Left lobe of liver (tissue), 2 donors: ENCODE data around the gene POLR2M. TPM values are rescaled to one million over a fixed set of nuclear protein-coding genes. Genes with fewer than 3 reads are reported as not detected.

ENCODE experiments used
- ATAC-seq: fragments of 200-7000 bp; cut with Tn5 transposase; one replicate; pipeline ENCODE4 v1.9.1; 2020; ENCODE audit warnings: mild to moderate bottlenecking, moderate library complexity
- DNase-seq: peaks from one replicate; pipeline ENCODE4 v3.0.0-alpha.2; 2020; ENCODE audit warnings: low spot score
- total RNA-seq: library from RNA; stranded (reverse); gene quantifications from one replicate; pipeline ENCODE4 v1.2.1, GENCODE V29; 2021
- donor health status: DM: no; HTN: no; CAD: no; lungs with moderate emphysema.
- donor health status: DM: no; HTN: yes; CAD: no.

Gene POLR2M
- total RNA-seq, 1 donor from 2014 or later: 21.3 TPM

- no peak for DNase-seq
- peak; percentile 17 for ATAC-seq
Observed at GRCh38 chr15:57690341-57690966, 16.1 kb upstream of the POLR2M start.

DNA sequence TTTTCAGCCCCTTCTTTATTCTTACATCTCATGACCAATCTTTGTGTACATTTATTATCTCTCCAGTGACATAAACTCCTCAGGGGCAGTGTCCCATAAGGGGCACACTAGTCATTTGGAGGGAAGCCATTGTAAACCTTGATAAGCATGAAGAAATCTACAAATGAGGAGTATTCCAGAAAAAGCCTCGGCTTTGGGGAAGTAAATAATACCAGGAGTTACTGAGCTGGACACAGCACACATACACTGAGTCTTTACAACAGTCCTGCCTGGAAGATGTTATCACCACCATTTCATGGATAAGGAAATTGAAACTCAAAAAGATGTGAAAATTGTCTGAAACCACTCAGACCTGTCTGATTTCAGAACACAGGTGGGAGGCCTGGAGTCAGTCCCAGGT is 15.4 kb upstream of the POLR2M start:
- ATAC-seq: peak; percentile 48
- DNase-seq: no peak

- no peak for DNase-seq
- ATAC-seq: no peak
Observed at GRCh38 chr15:57692709-57693108, 13.8 kb upstream of the POLR2M start.

GRCh38 chr15:57694279-57694678 is 12.2 kb upstream of the POLR2M start:
- ATAC-seq (no peak), DNase-seq (no peak)

GRCh38 chr15:57696146-57696545 is 10.4 kb upstream of the POLR2M start:
- DNase-seq (no peak), ATAC-seq (no peak)

DNA sequence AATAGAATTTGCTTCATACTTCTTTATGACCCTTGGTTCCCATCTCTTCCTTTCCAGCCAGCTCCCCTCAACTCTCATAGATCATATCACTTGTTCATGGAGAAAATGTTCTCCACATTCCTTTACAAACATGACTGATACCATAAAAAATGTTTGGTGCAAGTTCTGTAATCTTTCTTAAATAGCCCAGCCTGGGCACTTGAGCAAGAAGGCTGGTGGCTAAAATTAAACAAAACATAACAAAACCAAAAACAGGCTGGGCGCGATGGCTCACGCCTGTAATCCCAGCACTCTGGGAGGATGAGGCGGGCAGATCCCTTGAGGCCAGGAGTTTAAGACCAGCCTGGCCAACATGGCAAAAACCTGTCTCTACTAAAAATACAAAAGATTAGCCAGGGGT is 8.9 kb upstream of the POLR2M start:
- ATAC-seq (no peak), DNase-seq (no peak)

DNA sequence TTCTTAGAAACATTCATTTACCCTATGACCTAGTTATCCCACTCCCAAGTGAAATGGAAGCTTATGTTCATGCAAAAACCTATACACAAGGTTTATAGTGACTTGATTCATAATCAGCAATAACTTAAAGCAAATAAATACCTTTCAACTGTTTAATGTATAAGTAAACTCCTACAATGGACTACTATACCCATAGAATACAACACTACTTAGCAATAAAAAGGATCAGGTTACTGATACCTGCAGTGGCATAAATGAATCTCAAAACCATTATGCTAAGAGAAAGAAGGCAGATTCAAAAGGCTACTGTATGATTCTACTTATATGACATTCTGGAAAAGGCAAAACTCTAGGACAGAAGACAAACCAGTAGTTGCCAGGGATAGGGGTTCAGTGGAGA is 8.3 kb upstream of the POLR2M start:
- no peak for ATAC-seq
- no peak for DNase-seq

- no peak for DNase-seq
- no peak for ATAC-seq
Observed at GRCh38 chr15:57698991-57699390, 7.5 kb upstream of the POLR2M start.

- ATAC-seq (no peak), DNase-seq (no peak)
Observed at GRCh38 chr15:57703387-57703786, 3.1 kb upstream of the POLR2M start.

GRCh38 chr15:57704441-57704840 is 2.1 kb upstream of the POLR2M start:
- ATAC-seq (no peak), DNase-seq (no peak)

DNA sequence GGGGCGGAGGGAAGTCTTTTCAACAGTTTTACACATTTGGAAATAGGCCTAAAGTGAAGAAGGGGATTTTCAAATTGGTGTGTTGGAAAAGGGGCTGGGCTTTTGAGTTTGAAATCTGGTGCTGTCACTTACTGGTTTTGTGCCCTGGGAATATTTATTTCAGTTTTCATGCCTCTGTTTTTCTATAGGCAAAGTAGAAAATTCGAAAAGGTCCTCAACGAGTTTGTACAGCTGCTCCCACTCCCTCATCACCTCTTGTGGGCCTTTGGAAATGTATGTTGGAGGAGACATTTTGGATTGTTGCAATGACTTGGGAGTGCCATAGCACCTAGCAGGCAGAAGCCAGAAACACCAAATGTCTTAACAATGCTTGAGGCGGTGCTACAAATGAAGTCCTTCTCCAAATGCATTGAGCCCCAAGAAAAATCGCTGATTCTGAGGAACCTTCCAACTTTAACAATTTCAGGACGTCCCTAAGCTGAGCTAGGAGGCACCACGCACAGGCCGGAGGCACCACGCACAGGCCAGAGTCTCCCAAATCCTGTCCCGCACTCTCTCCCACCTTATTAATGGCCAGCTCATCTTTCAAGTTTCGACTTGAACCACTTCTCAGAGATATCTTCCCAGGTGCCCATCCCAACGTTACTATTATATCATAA is 639 bp upstream of the POLR2M start:
- ATAC-seq (peak; percentile 18), DNase-seq (no peak)

GRCh38 chr15:57708047-57708446 is 1.5 kb downstream of the POLR2M start:
- DNase-seq: no peak
- no peak for ATAC-seq

GRCh38 chr15:57718309-57718708 is 11.8 kb downstream of the POLR2M start:
- ATAC-seq (no peak), DNase-seq (no peak)

DNA sequence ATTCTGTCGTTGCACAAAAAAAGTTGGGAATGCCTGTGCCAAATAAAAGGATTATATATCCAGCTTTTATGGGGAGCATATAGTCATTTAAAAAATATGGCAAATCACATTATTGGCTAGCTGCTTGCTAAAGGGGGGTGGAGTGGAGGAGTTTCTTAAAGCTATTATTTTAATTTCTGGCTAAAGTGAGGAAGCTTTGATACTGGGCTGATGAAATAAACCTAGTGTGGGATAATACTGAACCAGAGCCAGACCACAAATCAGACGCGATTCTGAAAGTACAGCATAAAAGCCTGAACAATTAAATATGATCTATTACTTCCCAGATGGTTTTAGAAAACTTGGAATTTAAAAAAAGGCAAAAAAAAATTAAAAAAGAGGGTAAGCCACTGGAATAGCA is 14.4 kb downstream of the POLR2M start:
- DNase-seq (no peak), ATAC-seq (no peak)

DNA sequence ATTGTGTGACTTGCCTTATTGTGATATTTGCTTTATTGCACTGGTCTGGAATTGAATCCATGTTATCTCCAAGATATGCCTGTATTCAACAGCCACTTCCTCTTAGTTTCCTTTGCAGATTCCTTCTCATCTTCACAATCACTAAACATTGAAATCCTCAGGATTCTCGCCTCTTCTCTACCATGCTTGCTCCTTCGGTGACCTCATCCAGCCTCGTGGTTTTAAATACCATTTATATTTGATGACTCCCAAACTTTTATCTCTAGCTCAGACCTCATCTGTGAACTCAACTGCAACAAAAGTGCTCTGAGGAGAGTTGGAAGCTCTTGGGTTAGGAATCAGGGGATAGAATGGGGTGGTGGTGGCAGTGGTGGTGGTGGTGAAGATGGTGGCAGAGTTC is 19.9 kb downstream of the POLR2M start:
- DNase-seq: no peak
- no peak for ATAC-seq

DNA sequence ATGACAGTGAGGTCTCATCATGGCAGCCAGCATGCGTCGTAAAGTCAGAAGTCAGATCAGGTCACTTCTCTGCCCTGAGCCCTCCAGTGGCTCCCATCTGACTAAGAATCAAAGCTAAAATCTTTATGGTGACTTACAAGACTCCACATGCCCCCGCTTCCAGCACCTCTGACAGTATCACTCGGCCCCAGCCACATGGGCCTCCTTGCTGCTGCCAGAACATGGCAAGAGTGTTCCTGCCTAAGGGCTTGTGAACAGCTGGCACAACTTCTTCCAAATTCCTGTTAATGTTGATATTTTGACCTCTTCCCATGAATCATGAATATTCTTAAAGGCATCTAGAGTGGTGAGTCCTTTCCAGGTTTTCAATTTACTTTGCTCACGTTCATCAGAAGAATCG is 20.5 kb downstream of the POLR2M start:
- DNase-seq: no peak
- ATAC-seq: no peak

DNA sequence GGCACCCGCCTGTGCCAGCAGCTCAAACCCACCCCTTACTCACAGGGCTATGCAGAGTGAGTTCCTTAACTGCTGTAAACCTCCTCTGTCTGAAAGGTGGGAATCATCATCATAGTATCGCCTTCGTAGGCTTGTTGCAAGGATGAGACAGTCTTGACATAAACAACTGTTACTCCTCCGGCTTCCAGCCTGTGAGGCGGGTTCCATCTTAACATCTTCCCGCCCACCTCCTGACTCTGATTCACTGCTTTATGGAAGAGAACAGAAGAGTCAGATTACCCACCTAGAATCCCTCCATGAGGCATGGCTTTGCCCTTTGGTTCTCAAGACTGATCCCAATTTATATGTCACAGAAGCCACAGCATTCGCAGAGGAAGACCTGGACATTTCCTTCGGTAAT is 21.9 kb downstream of the POLR2M start:
- DNase-seq (no peak), ATAC-seq (no peak)

- no peak for ATAC-seq
- DNase-seq: no peak
Observed at GRCh38 chr15:57730876-57731275, 24.4 kb downstream of the POLR2M start.

- DNase-seq (no peak), ATAC-seq (no peak)
Observed at GRCh38 chr15:57731530-57732103, 25.1 kb downstream of the POLR2M start.

- peak; percentile 55 for DNase-seq
Observed at GRCh38 chr15:57732526-57733331, 26.2 kb downstream of the POLR2M start.

DNA sequence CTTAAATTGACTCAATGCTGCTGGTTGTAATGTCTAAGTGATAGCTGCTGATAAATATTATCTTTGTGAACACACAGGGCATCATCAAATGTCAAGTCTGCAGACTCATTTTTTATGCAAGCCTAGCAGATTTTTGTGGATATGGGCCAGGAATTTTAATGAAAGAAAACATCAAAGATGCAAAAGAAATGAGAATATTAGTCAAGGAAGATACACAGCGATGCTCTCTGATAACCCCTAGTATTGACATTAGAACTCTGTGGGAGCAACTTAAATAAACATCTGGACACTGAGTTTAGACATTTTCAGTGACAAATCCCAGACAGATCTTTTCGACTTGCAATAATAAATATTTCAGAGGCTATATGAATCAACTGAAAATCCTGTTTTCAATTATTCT is 28.3 kb downstream of the POLR2M start:
- ATAC-seq (no peak), DNase-seq (no peak)

More at GRCh38 chr15:57732526-57733331, 26.2 kb downstream of the POLR2M start:
- ATAC-seq: peak; percentile 97

DNA sequence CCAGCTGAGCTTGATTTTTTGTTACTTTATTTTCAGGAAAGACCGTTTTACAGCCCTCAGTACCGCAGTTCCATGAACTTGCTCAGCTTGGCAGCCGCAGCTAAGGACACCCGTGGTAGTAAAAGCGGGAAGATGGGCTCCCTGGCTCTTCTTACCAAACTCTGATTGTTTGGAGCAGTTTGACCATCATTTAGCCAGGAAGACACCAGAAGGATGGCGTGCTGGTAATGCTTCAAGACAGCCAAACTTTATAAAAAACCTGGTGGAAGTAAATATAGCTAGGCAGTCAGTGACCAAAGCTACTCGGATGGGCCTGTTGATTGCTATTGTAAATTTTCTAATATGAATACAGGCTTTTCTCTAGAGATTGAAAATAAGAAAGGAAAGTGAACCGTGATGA is 28.9 kb downstream of the POLR2M start:
- no peak for ATAC-seq
- no peak for DNase-seq
